Measurements from ENCODE around the gene PAWR. TPM values are rescaled to one million over a fixed set of nuclear protein-coding genes. Genes with fewer than 3 reads are reported as not detected.

The PAWR gene
- 6.6 TPM for total RNA-seq
- long read RNA-seq, partial matches to known transcripts = 4 of 10 reads
- long read RNA-seq, other reads (novel, unspliced or antisense) = 5 of 10 reads

- intact Hi-C loops (cut with DNase I) = loop anchor here (10.0 kb wide), 1 partner anchor 244 kb away; the partner anchor contains the start of gene PPP1R12A
- no peak for DNase-seq (ENCODE audit: low spot score)
Observed at GRCh38 chr12:79690638-79691510, at the start of gene PAWR. Gene PAWR, minus strand, starts transcription at chr12:79690964. Its CDS starts 720 bp downstream, at chr12:79690244.

GRCh38 chr12:79737875-79738718 is 47.3 kb upstream of the PAWR start:
- DNase-seq (ENCODE audit: low spot score) = no peak
- intact Hi-C loops (cut with DNase I) = loop anchor here (5.0 kb wide), 1 partner anchor 181 kb away; no protein-coding TSS in a partner anchor

- no peak for DNase-seq (ENCODE audit: low spot score)
- intact Hi-C loops (cut with DNase I) = no loop called here
Observed at GRCh38 chr12:79732638-79733037, 41.9 kb upstream of the PAWR start.

GRCh38 chr12:79725987-79726386 is 35.2 kb upstream of the PAWR start:
- no peak for DNase-seq (ENCODE audit: low spot score)

GRCh38 chr12:79717006-79717405 is 26.2 kb upstream of the PAWR start:
- intact Hi-C loops (cut with DNase I) = no loop called here
- DNase-seq (ENCODE audit: low spot score) = no peak

More at GRCh38 chr12:79725987-79726386, 35.2 kb upstream of the PAWR start:
- intact Hi-C loops (cut with DNase I) = no loop called here

GRCh38 chr12:79715308-79715707 is 24.5 kb upstream of the PAWR start:
- DNase-seq (ENCODE audit: low spot score) = no peak
- intact Hi-C loops (cut with DNase I) = no loop called here

GRCh38 chr12:79710707-79711483 is 20.1 kb upstream of the PAWR start:
- DNase-seq (ENCODE audit: low spot score) = no peak
- intact Hi-C loops (cut with DNase I) = no loop called here

GRCh38 chr12:79707830-79708229 is 17.1 kb upstream of the PAWR start:
- no peak for DNase-seq (ENCODE audit: low spot score)
- intact Hi-C loops (cut with DNase I) = no loop called here

- intact Hi-C loops (cut with DNase I) = no loop called here
- DNase-seq (ENCODE audit: low spot score) = no peak
Observed at GRCh38 chr12:79706676-79707075, 15.9 kb upstream of the PAWR start.

- no peak for DNase-seq (ENCODE audit: low spot score)
- intact Hi-C loops (cut with DNase I) = no loop called here
Observed at GRCh38 chr12:79706156-79706555, 15.4 kb upstream of the PAWR start.

GRCh38 chr12:79698966-79699365 is 8.2 kb upstream of the PAWR start:
- intact Hi-C loops (cut with DNase I) = loop anchor here (10.0 kb wide), 1 partner anchor 236 kb away; the partner anchor contains the start of gene PPP1R12A
- no peak for DNase-seq (ENCODE audit: low spot score)

- intact Hi-C loops (cut with DNase I) = loop anchor here (10.0 kb wide), 1 partner anchor 238 kb away; the partner anchor contains the start of gene PPP1R12A
- DNase-seq (ENCODE audit: low spot score) = no peak
Observed at GRCh38 chr12:79696416-79696815, 5.7 kb upstream of the PAWR start.

- intact Hi-C loops (cut with DNase I) = loop anchor here (10.0 kb wide), 1 partner anchor 242 kb away; the partner anchor contains the start of gene PPP1R12A
- DNase-seq (ENCODE audit: low spot score) = no peak
Observed at GRCh38 chr12:79692860-79693577, 2.3 kb upstream of the PAWR start.

- intact Hi-C loops (cut with DNase I) = loop anchor here (10.0 kb wide), 1 partner anchor 243 kb away; the partner anchor contains the start of gene PPP1R12A
- DNase-seq (ENCODE audit: low spot score) = no peak
Observed at GRCh38 chr12:79691511-79692248, 916 bp upstream of the PAWR start.

GRCh38 chr12:79690142-79690637 is 574 bp downstream of the PAWR start:
- intact Hi-C loops (cut with DNase I) = loop anchor here (10.0 kb wide), 1 partner anchor 245 kb away; the partner anchor contains the start of gene PPP1R12A
- no peak for DNase-seq (ENCODE audit: low spot score)

- intact Hi-C loops (cut with DNase I) = loop anchor here (5.0 to 10.0 kb wide), 2 partner anchors 132 to 245 kb away; partner anchors contain the start of gene PPP1R12A
- DNase-seq (ENCODE audit: low spot score) = peak; percentile 80
Observed at GRCh38 chr12:79689477-79690141, 1.2 kb downstream of the PAWR start.

GRCh38 chr12:79689061-79689476 is 1.7 kb downstream of the PAWR start:
- intact Hi-C loops (cut with DNase I) = loop anchor here (5.0 kb wide), 1 partner anchor 132 kb away; no protein-coding TSS in a partner anchor
- no peak for DNase-seq (ENCODE audit: low spot score)

Measured in cardiac septum (tissue), 1 donor.